Tibial artery (tissue), 4 donors: ENCODE measurements around the gene SENP1.

Experiments
- DNase-seq, 2 donors: peaks; one replicate each; pipeline ENCODE4 v3.0.0-alpha.2; 2019
- H3K27ac ChIP-seq, 2 donors: fragments of 200-600 bp; sonication (generic) in 1 of 2; 1 replicate in 1 of 2; 2 replicates in 1 of 2; pipeline ENCODE4 v1.5.1; 2018 to 2019; ENCODE audit warnings: mild to moderate bottlenecking in 1 of 2
- H3K27me3 ChIP-seq, 2 donors: fragments of 200-600 bp; sonication (generic) in 1 of 2; one replicate each; pipeline versions ENCODE4 v1.5.1 to v1.6.0; 2016 to 2019
- H3K36me3 ChIP-seq, 3 donors: fragments of 200-600 bp; sonication (generic) in 2 of 3; one replicate each; pipeline ENCODE4 v1.5.1; 2016 to 2019; ENCODE audit warnings: mild to moderate bottlenecking in 2 of 3
- H3K4me1 ChIP-seq, 4 donors: fragments of 200-600 bp; sonication (generic) in 2 of 4; 1 replicate in 3 of 4; 2 replicates in 1 of 4; pipeline ENCODE4 v1.5.1; 2016 to 2019
- H3K4me3 ChIP-seq, 2 donors: fragments of 200-600 bp; sonication (generic) in 1 of 2; 1 replicate in 1 of 2; 2 replicates in 1 of 2; pipeline ENCODE4 v1.5.1; 2018 to 2019; ENCODE audit warnings: mild to moderate bottlenecking in 2 of 2
- H3K9me3 ChIP-seq, 3 donors: fragments of 200-600 bp; sonication (generic) in 1 of 3; one replicate each; pipeline ENCODE4 v1.5.1; 2016 to 2019
- intact Hi-C: fragments of 100-400 bp; cut with DNase I; formaldehyde crosslinking; loops from one replicate; pipeline ENCODE4 v1.15.0; 2023; ENCODE audit warnings: low total_unique reads
- TF ChIP-seq, protein P1 (sequence below), 2 experiments: fragments of 200-600 bp in 1 of 2; fragments of 450-650 bp in 1 of 2; IDR thresholded peaks; one replicate each; pipeline ENCODE4 v1.5.1; 2017 to 2019; ENCODE audit warnings: antibody characterized with exemption in 2 of 2, mild to moderate bottlenecking in 1 of 2, moderate library complexity in 1 of 2

SENP1 gene

DNA sequence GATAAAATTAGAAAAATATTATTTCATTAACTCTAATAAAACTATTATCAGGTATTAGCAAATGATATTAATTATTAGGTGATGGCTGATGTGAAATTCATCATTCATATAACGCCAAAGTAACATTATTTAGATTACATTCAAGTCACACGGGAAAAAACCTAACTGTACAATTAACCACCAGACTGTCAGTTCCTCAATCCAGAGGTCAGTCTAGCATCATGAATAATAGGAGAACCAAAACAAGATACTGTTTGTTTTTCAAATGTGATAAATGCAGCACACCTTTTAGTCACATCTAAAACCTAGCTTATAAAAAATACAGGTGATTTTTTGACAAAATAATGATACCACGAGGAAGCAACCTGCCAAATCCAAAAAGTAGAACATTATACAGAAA is 19.6 kb downstream of the SENP1 start:
- H3K4me1 ChIP-seq = no peaks in the 10 kb centered on the region
- intact Hi-C loops = no loop called here
- peaks cover 26 to 72% (median 52%) of the 10 kb centered on the region in 3 donors for H3K36me3 ChIP-seq
- H3K27me3 ChIP-seq = no peaks in the 10 kb centered on the region
- H3K27ac ChIP-seq = no peak overlapping the region
- TF ChIP-seq, protein P1, sequence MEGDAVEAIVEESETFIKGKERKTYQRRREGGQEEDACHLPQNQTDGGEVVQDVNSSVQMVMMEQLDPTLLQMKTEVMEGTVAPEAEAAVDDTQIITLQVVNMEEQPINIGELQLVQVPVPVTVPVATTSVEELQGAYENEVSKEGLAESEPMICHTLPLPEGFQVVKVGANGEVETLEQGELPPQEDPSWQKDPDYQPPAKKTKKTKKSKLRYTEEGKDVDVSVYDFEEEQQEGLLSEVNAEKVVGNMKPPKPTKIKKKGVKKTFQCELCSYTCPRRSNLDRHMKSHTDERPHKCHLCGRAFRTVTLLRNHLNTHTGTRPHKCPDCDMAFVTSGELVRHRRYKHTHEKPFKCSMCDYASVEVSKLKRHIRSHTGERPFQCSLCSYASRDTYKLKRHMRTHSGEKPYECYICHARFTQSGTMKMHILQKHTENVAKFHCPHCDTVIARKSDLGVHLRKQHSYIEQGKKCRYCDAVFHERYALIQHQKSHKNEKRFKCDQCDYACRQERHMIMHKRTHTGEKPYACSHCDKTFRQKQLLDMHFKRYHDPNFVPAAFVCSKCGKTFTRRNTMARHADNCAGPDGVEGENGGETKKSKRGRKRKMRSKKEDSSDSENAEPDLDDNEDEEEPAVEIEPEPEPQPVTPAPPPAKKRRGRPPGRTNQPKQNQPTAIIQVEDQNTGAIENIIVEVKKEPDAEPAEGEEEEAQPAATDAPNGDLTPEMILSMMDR (IDR thresholded peaks at IDR 0.05) = no peak
- DNase-seq = no peak
- no peak overlapping the region for H3K4me3 ChIP-seq
- no peaks in the 10 kb centered on the region for H3K9me3 ChIP-seq

DNA sequence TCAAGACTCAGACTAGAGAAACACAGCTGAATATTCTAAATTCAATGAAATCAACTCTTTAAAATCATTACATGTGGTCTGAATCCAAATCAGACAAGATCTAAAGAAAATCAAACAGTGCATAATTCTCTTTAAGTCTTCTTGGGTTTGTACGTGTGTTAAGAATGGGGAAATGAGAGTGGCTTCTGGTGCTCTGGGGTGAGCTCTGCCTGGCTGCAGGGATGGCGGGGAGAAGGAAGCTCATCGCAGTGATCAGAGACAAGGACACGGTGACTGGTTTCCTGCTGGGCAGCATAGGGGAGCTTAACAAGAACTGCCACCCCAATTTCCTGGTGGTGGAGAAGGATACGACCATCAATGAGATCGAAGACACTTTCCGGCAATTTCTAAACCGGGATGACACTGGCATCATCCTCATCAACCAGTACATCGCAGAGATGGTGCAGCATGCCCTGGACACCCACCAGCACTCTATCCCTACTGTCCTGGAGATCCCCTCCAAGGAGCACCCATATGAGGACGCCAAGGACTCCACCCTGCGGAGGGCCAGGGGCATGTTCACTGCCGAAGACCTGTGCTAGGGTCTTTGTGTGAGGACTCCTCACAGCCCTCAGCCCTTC is 20.9 kb downstream of the SENP1 start:
- no peaks in the 10 kb centered on the region for H3K9me3 ChIP-seq
- DNase-seq = no peak
- no peak overlapping the region for H3K4me3 ChIP-seq
- no peaks in the 10 kb centered on the region for H3K27me3 ChIP-seq
- intact Hi-C loops = loop anchor here (5.0 kb wide), 1 partner anchor 82 kb away; no protein-coding TSS in a partner anchor
- H3K27ac ChIP-seq = no peak overlapping the region
- TF ChIP-seq, protein P1 (IDR thresholded peaks at IDR 0.05) = no peak
- peaks cover 30 to 78% (median 55%) of the 10 kb centered on the region in 3 donors for H3K36me3 ChIP-seq
- H3K4me1 ChIP-seq = no peaks in the 10 kb centered on the region

DNA sequence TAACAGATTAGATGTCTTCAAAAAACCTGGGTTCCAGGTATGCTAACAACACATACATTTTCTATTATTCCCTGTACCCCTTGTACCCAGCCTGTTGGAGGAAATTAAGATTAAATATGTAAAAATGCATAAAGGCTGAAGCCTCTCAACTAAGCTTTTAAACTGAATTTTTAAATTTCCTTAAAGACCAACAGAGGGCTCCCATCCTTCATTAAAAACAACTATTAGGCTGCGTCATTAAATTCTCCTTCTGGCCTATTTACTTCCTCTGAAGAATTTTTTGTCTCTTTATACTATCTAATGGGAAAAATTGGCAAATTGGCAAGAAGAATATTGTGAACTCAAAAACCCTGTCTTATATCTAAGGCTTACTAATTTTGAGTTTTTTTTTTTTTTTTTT is 21.8 kb downstream of the SENP1 start:
- DNase-seq = no peak
- H3K9me3 ChIP-seq = no peaks in the 10 kb centered on the region
- H3K4me3 ChIP-seq = no peak overlapping the region
- H3K27me3 ChIP-seq = no peaks in the 10 kb centered on the region
- H3K27ac ChIP-seq = no peak overlapping the region
- TF ChIP-seq, protein P1 (IDR thresholded peaks at IDR 0.05) = peak; percentile 32 to 49
- intact Hi-C loops = loop anchor here (5.0 kb wide), 1 partner anchor 83 kb away; no protein-coding TSS in a partner anchor
- peaks cover 38 to 80% (median 52%) of the 10 kb centered on the region in 3 donors for H3K36me3 ChIP-seq
- no peaks in the 10 kb centered on the region for H3K4me1 ChIP-seq

DNA sequence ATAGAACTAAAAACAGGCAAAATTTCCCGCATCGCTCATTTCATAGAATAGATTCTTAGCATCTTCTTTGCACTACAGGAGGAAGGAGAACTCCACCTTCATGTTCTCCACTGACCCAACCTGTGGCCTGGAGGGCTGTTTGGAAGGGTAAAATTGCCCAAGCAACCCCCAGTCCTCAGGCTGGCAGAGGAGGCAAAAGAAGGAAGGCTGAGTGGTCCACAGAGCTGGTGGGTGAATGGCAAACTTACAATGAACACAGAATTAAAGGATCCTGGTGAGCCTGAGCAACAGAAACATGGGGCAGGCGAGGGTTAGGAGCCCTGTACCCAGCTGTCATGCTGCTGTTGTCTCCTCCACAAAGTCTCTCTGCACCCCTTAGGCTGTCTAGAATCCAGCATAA is 25.1 kb downstream of the SENP1 start:
- Histone ChIP-seq H3K36me3 (peaks cover 23 to 55% (median 28%) of the 10 kb centered on the region in 3 donors), H3K4me3 (no peak overlapping the region), H3K4me1 (no peaks in the 10 kb centered on the region), H3K27me3 (no peaks in the 10 kb centered on the region), H3K9me3 (no peaks in the 10 kb centered on the region), H3K27ac (no peak overlapping the region)
- TF ChIP-seq, protein P1 (IDR thresholded peaks at IDR 0.05) = no peak
- intact Hi-C loops = loop anchor here (5.0 kb wide), 1 partner anchor 86 kb away; no protein-coding TSS in a partner anchor
- no peak for DNase-seq

DNA sequence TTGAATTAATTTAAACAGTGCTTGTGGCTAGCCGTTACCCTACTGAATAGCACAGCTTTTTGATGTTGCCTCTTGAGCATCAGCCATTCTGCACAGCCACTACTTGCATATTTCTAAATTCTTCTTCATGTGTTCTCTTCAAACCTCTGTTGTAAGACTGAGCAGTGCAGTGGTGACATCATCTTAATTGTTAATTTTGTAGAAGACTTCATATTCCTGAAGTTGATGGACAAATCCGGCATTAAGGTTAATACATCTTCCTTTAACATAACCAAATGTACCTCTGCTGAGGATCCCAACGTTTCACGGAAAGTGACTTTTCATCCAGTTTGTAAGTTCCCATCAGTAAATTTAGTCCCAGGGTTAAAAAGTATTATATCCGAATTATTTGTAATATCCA is 25.6 kb downstream of the SENP1 start:
- Histone ChIP-seq H3K4me1 (no peaks in the 10 kb centered on the region), H3K9me3 (no peaks in the 10 kb centered on the region), H3K27ac (no peak overlapping the region), H3K27me3 (no peaks in the 10 kb centered on the region), H3K4me3 (no peak overlapping the region), H3K36me3 (peaks cover 23 to 53% (median 27%) of the 10 kb centered on the region in 3 donors)
- no peak for DNase-seq
- intact Hi-C loops = loop anchor here (5.0 kb wide), 1 partner anchor 87 kb away; no protein-coding TSS in a partner anchor
- TF ChIP-seq, protein P1 (IDR thresholded peaks at IDR 0.05) = no peak
